Suppressor macrophage treated with lipopolysaccharide for 1 hour (primary cell): ENCODE measurements around the gene MEIS1.

ENCODE experiments used
- DNase-seq, 3 donors: peaks; one replicate each; pipeline ENCODE4 v3.0.0-alpha.2; 2020 to 2022

The MEIS1 gene

DNA sequence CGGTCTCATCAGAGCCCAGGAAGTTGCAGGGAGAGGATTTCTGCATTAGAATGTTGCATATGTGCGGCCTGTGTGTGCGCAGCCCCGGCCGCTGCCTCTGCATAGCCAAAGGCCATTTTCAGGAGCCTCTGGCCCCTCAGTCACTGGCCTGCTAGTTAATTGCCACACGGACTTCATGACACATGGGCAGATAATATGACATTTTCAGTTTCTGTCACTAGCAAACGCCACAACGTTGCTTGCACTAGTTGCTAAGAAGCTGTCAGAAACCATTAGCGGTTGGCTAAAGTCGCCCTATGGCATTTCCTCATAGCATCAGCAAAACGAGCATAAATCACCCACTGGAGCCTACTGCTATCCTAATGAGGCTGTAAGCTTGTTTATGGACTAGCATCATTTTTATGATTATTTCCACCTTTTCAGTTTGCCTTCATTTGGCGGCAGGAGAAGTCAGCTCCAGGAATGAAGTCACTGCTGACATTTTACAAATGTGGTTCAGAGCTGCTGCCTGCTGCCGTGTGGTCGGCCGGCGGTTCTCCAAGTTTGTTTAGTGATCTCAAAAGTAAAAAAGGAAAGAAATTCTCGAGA lies 73.7 kb downstream of the MEIS1 start:
- DNase-seq = peak; percentile 12 to 30 (median 16)

DNA sequence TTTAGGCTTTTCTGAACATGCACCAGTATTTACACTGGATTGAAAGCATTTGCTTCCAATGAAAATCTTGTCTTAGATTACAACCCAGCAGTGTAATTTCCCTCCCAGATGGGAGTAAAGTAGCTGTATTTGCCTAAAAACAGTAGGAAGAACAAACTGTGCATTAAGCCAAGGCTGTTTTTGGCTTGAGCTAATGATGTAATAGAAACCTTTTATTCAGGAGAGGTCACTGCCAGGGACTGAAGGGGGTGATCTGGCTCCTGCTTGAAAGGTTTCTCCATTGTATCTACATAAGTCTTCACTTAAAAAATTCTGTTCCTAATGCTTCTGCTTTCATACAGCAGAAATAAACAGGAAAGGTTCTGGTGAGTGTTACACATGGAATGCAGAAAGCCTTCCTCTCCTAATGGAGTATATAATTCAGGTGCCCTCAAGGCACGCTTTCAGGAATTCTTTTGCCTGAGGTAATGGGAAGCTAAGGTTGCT lies 74.4 kb downstream of the MEIS1 start:
- no peak for DNase-seq

DNA sequence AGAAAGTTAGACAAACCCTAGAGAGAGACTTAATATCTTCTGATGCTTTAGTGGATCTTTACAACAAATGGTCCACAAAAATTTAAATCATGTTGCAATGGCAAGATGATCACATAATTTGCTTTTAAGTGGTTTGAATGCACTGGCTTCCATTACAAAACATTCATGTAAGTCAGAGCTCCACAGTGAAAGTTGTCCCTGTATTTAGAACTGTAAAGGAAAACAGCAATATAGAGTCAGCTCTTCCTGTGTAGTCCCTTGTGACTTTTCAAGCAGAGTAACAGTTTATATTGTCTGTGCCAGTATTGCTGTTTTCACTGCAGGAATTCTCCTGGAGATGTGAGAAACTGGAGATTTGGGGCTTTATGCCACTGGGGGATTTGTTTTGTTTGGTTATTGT lies 77.7 kb downstream of the MEIS1 start:
- no peak for DNase-seq

DNA sequence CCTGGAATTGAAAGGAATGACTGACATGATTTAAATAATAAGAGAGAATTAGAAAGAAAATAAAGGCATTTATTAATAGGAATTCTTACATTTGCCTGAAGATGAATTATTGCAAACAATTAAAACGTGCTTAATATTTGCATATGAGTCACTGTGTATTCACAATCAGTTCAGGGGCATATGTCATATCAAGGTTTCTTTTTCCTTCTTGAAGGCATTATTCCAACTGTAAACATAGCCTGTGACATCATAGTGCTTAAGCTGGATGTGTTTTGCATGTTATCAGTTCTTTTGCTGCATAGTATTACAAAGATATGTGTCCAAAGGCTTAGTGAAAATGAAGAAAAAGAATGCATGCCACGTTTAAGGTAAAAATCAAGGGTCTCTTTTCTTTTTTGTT lies 80.8 kb downstream of the MEIS1 start:
- peak; percentile 7 to 34 (median 15) for DNase-seq

DNA sequence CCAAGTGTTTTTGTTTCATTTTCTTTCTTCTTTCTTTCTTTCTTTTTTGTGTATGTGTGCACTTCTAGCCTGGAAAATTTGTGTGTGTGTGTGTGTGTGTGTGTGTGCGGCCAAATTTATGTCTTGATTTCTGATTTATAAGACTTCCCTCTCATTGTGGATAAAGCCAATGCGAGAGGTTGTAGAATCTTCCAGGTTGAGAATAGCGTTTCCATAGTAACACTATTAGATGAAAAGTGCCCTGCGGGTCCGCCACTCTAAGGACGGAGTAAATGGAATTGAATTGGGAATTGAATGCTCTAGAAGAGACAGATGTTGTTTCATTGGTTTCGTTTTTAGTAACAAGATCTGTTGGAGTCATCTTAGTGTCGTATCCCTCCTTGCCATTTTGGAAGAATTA lies 81.6 kb downstream of the MEIS1 start:
- DNase-seq = no peak

DNA sequence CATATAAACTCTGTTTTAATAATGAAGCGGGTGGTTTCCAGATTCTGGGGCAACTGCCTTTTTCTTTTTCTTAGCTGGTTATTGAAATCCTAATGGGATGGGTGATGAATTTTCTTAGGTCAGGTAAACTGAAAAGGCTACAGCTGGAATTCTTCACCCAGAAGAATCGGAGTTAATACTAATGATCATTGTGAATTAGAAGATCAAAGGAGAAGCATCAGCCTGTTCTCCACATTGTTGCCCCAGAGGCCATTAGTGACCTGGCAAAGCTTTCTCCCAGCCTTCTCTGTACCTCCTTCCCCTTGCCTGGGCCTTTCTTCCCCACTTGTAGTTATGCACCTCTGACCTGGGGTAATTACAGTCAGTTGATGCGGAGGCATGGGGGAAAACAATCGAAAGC lies 82.8 kb downstream of the MEIS1 start:
- DNase-seq = no peak

DNA sequence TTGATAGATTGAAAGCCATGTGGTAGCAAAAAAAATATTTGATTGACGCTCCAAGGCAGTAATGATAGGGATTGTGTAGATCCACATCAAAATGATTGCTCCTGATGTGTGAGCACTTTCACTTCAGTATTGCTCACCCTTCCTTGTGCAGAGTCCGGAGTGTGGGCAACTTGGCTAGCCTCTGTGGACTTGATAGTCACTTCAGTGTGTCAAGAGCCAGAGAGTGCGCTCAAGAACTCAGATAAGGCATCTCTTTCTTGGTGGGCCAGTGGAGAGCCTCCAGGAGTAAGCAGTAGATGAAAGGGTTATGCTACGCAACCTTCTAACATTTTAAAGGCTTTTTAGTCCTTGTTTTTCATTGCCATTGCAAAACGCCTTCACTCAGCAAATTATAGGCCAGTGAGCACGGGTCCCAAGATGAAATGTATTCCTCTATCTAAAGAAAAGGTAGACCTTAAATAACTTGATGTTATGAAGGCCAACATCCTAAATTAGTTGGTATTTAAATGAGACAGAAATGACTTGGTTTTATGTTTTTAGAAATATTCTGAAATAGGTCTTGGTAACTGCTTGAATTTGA lies 84.4 kb downstream of the MEIS1 start:
- DNase-seq = no peak

DNA sequence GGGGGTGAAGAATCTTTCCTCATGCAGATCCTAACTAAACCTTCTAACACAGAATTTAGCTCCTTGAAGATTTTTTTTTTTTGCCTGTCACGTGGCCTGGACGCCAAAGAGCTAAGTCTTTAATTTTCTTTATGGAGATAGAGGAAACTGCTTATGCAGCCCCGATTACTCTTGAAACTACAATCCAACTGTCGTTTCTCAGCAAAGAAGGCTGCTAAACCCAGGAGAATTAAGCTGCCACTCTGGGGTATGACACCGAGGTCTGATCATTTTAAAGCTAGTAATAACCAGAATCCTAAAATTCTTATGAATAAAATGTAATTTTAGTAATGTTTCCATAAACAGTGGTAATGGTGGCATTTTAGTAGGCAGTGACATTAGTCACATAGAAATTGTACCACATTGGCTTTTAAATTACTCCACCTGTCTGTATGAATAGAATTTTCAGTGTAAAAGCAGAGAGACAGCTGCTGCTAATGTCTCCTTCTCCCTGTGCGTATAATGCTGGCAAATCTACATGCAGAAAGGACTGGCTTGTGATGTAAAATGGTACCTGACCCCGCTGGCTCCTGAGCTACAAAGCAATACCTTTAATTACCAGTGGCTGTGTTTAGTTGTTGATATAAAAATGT lies 86.5 kb downstream of the MEIS1 start:
- DNase-seq = no peak

DNA sequence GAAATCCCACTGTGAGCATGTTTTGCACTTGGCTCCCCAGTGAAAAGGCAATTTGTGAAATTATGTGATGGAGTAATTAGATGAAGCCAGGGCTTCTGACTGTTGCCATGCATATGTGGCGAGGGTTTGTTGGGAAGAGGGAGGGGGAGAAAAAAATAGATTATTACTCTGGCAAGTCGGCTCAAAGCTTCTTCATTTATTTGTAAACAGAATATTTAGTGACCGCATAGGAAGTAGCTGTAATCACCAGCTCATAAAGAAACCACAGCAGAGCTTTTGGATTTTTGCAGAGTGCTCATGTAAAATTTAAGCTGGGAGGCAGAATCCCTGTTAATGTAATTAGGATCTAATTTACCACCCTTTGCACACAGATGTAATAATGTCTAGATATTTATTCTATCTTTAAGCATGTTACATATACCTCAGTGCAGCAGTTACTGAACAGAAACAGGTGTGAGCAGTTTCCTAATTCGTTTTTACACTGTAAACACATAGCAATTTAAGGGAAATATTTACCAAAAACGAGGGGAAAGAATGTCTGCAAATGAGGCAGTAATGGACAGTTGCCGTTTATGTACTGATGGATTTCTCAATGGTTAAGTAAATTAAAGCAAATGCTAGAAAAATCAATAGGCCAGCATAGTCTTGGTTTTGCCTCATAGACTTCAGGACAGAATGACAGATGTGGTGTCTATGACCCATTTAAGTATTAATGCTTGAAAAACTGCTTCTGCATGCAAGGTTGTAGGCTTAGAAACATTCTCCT lies 87.9 kb downstream of the MEIS1 start:
- DNase-seq = no peak

DNA sequence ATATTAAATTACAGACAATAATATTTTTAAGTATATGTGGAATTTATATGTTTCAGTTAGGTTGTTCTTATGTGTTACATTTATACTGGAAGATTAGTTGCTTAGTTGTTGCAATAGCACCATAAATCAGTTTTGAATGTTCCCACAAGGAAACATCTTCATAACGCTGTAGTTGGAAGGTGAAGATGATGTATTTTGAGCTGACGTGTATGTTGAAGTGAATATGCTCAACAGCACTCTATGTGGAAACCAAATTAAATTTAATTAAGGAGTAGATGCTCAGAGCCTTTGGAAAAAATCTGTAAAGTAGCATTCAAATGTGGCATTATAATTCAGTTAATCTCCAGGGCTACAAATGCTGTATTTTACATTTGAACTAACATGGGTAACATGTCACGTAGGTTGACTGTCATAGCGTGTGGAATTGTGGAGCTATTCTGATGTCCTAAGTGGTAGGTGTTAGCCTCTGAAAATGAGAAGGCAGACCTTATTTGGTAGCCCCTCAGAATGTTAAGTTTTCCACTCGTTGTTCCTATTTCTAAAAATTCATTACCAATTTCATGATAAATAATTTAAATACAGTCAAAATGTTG lies 88.5 kb downstream of the MEIS1 start:
- no peak for DNase-seq

DNA sequence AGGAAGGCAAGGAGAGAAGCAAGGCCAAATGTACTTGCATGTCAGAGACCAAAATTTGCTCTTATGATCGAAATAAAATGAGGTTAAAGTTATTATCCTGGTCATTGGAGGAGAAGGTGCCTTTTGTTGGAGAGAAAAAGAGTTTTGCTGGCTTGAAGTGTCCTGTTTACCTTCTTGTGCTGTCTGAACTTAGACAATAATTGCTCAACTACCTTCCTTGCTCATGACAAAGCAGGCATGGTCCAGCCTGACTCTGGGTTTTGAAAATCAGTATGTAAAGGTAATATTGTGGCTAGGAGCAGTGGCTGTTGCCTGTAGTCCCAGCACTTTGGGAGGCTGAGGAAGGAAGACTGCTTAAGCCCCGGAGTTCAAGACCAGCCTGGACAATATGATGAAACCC lies 89.1 kb downstream of the MEIS1 start:
- DNase-seq = no peak

DNA sequence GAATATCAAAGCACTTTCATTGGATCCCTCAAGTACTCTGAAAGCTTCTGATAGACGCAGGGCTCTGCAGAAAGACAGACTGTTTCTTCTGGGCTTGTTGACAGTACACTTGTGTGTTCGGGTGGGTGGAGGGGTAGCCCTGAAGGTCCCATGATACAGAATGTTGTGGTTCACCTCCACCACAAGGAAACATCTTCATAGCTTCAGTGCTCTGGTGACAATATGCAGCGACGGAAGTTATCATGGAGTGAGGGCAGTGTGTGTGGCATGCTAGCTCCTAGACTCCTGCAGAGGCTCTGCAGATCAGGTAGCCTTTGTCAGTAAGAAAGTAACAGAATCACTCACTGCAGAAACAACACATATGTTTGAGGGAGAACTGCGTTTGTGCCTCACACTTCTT lies 90.7 kb downstream of the MEIS1 start:
- DNase-seq = no peak

DNA sequence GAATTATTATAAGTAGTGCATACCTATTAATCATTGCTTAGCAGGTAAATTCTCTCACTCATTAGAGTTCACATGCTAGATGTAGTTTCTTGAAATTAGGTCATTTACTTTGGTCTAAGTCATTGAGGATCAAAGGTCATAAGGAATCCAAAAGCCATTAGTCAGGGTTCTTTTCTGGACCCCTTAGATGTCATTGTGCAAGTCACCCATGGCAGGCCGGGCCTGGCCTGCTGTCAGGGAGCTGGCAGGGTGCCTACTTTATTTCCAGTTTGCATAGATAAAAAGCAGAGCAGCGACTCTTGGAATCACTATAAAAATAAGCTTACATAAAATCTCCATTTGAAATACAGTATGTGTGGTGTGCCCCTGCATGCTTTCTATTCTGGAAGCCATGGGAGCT lies 91.3 kb downstream of the MEIS1 start:
- no peak for DNase-seq

DNA sequence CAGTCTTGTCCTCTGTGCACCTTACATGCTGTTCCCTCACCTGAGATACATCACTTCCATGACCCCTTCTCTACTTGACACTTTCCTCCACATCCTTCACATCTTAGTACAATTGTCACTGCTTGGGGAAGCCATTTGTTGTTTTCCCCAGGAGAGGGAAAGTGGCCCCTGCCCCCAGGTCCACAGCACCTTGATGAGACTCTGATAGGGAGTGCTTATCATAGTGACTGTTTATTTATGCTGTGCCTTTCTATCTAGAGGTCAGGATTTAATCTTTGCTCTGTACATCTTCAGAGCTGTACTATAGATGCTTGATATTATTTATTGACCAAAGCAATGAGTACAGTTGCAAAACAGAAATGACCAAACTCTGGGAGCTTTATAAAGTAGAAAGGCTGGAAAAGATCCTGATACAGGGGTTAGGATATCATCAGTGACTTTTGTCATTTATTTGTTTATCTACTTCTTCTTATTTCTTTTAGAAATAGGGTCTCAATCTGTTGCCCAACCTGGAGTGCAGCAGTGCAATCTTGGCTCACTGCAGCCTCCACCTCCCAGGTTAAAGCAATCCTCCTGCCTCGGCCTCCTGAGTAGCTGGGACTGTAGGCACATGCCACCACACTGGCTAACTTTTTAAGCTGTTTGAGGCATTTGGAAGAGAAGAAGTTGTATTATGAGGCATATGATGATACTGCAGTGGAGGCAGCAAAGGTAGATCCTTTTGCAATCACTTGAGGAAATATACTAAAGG lies 94.2 kb downstream of the MEIS1 start:
- no peak for DNase-seq

DNA sequence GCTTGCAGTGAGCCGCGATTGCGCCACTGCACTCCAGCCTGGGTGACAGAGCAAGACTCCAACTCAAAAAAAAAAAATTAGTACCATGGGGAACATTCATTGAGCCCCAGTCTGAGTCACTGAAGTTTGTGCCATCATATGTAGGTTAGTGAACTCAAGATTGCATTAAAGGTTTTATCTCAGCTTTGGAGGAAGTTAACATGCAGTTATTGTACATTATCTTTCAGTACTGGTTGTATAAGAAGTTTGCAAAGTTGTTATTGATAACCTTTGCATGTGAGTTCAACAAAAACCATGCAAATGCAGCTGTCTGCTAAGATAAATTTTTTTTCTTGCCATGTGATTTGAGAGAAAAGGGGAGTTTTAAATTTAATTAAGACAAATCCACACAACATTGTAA lies 95.7 kb downstream of the MEIS1 start:
- DNase-seq = no peak

DNA sequence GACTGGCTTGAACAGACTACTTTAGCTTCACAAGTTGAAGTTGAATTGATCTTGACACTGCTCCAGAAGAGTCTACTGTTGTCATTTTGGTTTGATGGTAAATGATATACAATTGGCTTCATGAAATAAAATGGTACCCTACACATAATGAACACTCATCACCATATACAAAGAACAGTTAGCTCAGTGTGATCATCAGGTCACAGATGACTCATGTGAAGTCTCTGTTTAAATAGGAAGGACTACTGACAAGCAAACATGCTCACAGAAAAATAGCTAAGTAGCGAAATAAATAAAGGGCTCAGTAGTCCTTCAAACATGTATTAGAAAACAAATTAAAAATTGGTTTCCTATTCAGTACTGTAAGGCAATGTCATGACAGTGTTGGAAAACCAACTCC lies 96.2 kb downstream of the MEIS1 start:
- no peak for DNase-seq

DNA sequence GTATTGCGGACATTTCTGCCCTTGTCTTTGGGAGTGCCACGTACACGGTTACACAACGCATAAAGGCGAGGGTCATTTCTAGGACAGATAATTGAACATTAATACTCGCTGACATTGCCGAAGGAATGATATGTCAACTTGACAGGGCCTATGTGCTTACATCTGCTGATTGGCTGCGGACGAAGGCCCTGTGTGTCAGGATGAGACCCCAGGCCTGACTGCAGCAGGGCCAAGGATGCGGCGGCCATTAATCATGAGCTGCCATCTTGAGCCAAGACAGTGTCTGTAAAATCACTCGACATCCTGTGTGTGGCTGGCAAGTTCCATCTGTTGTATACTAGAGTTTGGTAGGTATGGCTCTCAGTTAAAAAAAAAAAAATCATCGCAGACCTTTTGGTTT lies 96.6 kb downstream of the MEIS1 start:
- no peak for DNase-seq

DNA sequence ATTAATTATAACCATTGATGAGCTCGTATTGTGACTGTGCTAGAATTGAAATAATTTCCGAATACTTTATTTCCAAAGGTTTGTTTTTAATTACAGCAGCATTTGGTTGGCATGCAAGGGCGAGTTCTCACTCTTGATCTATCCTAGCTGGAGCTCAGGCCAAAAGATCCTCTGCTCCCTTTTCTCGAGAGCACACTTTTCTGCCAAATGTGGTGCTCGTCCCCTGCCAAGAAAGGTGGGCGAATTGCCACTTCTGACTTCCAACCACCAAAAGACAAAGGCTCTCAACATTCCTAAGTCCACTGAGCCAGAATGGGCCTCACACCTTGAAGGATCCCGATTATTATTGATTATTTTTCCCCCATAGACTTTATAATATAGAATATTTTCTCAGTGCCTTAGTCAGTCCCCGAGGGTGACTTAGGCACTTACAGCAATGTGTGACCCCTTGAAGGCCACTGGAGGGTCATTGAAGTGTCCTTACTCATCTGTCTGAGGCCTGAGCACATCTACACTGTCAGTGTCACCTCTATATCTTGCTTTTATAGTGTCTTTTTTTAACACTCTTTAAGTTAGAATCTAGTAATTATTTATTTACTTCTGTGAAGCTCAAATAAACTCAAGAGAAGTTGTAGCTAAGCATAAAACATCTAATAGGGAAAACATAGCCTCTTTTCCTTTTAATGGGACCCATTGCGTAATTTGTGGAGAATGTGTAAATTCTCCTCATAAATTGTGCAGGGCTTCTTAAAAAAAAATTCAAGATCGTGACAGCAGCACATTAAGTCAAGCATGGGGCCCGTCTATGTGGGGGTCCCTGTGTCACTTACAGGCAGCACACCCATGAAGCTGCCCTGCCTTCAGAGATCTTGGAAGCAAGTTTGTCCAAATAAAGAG lies 98.3 kb downstream of the MEIS1 start:
- no peak for DNase-seq

DNA sequence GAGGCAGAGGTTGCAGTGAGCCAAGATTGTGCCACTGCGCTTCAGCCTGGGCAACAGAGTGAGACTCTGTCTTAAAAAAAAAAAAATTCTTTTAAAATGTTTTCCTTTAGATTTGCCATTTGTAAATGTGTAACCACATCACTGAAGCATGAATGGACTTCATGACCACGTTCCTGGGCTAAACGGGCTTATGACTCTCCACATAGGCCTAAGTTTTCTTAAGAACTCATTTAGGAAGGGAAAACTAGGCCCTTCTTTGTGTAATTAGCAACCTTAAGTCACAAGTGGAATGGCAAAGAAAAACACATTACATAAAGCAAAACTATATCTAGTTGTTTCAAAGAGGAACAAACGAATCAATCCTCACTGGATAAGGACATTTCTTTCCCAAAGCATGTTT lies 99.5 kb downstream of the MEIS1 start:
- no peak for DNase-seq

DNA sequence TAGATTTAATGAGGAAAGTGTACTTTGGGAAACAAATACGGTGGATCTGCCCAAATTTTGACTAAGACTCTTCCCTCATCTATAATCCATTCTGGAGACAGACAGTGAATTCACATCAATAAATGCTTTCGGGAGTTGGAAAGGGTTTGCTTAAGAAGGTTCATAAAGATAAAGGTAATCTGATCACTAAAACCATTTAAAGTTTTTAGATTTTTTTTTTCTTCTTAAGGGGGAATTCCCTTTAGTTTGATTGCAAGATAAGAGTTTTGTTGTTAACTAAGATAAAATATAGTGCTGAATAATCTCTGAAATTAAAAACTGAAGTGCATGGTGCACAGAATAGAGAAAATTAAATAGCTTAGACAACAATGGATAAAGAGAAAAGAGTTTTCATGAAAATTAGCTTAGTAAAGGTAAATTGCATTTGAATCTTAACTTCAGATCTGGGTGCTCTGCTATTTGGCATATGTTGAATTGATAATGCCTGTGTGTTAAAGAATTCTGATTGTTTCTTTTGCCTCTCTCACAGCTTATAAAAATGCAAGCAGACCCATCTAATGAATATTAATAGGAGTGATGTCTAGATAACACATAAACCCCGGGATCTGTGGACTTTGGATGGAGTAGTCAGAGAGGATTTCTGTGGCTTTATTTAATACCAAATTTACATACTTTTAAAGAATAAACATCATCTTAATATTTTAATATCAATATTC lies 100.8 kb downstream of the MEIS1 start:
- no peak for DNase-seq

DNA sequence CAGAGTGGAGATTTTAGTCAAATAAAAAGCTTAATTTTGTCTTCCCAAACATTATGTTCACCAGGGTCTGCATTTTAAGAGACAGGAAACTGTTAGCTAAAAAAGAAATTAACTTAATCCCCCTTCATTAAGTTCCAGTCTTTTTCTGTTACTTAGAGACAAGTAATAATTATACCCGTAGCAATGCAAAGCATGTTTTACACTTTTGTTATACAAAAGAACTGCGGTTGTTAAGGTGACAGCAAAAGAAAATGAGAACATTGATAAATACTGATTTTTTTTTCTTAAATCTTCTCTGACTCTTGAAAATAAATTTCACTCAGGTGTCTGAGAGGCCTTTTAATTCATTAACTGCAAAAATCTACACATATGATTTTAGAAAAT lies 101.4 kb downstream of the MEIS1 start:
- no peak for DNase-seq
